Esophagus muscularis mucosa (tissue), 3 donors: ENCODE results near the gene EIF3L.

Source experiments
- POLR2A ChIP-seq: fragments of 450-650 bp; IDR thresholded peaks from one replicate; pipeline ENCODE4 v1.6.1; 2017; ENCODE audit warnings: antibody characterized with exemption, moderate library complexity, mild to moderate bottlenecking, low read depth
- POLR2AphosphoS5 ChIP-seq, 2 donors: sonication (generic); formaldehyde crosslinking; IDR thresholded peaks; one replicate each; pipeline ENCODE4 v1.6.1; 2017; ENCODE audit warnings: antibody characterized with exemption in 2 of 2
- TF ChIP-seq, protein P1 (sequence below), 3 experiments: fragments of 200-600 bp in 2 of 3; fragments of 450-650 bp in 1 of 3; sonication (generic) in 2 of 3; IDR thresholded peaks; one replicate each; pipeline ENCODE4 v1.5.1; 2017 to 2019; ENCODE audit warnings: antibody characterized with exemption in 3 of 3, mild to moderate bottlenecking in 2 of 3, moderate library complexity in 1 of 3

DNA sequence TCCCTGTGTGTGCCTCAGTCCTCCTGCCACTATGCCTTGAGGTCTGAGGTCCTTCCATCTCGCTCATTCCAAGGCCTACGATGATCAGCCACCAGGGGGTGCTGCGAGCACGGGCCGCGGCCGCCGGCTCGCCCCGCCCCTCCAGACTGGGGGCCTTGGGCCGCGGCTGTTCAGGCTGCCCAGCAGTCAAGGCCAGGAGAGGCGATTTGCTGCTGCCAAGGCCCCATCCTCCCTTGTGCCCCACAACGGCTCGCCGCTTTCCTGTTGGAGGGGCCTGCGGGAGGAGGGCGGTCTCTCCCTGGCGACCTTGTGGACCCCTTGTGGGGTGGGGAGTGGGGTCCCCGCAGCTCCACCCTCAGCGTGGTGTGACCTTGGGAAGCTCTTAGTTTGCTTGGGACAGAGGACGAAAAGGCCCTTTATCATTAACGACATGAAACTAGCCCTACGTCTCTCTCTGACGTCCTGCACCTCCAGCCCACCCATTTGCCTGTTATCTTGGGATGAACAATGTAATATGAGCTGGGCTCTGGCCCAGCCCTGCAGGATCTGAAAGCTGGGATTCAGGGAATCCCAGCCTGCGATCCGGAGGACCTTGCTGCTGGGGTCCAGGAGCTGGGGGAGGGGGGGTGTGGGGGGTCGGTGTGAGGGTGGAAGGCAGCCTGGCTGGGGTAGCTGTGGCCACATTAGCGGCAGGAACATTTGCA, 31.4 kb upstream of the EIF3L start:
- TF ChIP-seq, protein P1, sequence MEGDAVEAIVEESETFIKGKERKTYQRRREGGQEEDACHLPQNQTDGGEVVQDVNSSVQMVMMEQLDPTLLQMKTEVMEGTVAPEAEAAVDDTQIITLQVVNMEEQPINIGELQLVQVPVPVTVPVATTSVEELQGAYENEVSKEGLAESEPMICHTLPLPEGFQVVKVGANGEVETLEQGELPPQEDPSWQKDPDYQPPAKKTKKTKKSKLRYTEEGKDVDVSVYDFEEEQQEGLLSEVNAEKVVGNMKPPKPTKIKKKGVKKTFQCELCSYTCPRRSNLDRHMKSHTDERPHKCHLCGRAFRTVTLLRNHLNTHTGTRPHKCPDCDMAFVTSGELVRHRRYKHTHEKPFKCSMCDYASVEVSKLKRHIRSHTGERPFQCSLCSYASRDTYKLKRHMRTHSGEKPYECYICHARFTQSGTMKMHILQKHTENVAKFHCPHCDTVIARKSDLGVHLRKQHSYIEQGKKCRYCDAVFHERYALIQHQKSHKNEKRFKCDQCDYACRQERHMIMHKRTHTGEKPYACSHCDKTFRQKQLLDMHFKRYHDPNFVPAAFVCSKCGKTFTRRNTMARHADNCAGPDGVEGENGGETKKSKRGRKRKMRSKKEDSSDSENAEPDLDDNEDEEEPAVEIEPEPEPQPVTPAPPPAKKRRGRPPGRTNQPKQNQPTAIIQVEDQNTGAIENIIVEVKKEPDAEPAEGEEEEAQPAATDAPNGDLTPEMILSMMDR (IDR thresholded peaks at IDR 0.05), result peak; percentile 96 to 98 (median 97)
- TF ChIP-seq POLR2A (no peak), POLR2AphosphoS5 (IDR thresholded peaks at IDR 0.05) (peak; percentile 45 to 78)
